Measurements from ENCODE around the gene KRT26.
"Not testable (repeated sequence)": the region's sequence is repeated elsewhere in the genome, so short reads cannot be mapped to it uniquely, and the experiment has no call there.

Gene KRT26

DNA sequence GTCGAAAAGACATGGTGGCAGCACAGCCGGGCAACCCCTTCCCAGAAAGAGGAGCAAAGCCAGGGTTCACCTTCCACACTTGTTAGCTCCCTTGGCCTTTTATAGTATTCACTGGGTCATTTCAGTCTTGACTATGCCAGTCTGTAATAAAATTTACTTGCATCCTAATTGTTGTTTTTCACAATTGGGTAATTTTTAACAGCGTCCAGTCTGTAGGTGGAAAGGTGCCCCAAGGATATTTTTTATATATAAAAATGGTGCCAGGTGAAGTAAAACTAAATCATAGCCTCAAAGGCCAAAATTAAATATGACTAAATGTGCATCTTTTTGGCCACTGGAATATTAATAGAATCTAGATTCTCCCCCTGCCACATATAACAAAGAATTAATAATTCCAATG, at the start of gene KRT26:
TSS of gene KRT26 (minus strand) at position 101 of the 400 bp plus-strand sequence. CDS start at position 13, 88 bp downstream.
- DNase-seq = no peak

DNA sequence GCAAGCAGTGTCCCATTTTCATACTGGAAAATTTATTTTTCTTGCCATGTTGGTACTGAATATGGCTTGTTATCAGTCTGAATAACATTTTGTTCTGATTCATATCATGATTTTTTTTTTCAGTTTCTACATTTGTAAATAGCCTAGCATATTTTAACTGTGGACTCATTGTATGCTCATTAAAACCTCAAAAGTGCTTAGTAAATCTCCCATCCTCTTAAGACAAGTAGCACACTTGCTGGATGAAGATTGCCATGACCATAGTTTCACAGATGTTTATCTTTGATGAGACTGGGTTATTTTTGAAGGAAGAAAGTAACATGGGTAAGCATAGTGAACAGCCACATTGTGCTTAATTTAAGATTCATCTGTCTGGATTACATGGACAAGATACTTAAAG, 49.5 kb upstream of the KRT26 start:
- no peak for DNase-seq

DNA sequence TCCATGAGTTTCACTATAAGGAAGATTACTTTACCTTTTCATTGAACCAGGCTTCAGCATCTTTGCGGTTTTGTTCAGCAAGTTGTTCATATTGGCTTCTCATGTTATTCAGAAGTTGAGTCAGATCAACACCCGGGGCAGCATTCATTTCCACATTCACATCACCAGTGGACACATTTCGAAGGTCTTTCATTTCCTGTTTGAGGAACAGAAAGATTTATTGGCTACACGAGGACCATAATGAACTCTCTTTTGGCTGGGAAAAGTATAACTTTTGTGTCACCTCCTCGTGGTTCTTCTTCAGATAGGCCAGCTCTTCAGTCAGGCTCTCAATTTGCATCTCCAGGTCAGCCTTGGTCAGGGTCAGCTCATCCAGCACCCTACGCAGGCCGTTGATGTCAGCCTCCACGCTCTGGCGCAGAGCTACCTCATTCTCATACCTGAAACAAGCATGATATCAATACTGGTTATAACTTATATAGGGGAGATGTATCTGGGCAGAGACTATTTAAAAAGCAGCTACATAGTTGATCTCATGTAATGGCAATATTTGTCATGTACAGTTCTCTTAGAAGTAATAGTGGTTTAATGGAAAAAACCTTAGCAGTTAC, 48.3 kb upstream of the KRT26 start:
- no peak for DNase-seq

GRCh38 chr17:40819528-40820125, 47.6 kb upstream of the KRT26 start:
- DNase-seq = no peak

GRCh38 chr17:40818733-40819527, 46.9 kb upstream of the KRT26 start:
- DNase-seq = peak; percentile 90 to 95 (median 94)

DNA sequence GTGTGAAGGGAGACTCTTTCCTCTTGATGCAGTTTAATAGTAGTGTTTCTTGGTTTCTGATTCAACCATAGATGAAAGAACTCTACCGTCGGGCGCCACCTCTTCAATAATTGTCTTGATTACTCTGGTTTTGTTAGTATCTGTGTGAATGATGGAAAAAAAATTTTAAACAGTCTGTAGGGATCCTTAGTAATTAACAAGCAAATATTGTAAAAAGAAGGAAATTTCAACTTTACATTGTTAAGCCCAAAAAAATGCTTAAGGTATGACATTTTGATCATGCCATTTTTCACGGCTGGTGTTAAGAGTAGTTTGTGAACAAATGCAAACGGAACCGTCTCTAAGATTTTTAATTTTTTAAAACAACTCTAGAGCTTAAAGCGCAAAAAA, 46.3 kb upstream of the KRT26 start:
- no peak for DNase-seq

DNA sequence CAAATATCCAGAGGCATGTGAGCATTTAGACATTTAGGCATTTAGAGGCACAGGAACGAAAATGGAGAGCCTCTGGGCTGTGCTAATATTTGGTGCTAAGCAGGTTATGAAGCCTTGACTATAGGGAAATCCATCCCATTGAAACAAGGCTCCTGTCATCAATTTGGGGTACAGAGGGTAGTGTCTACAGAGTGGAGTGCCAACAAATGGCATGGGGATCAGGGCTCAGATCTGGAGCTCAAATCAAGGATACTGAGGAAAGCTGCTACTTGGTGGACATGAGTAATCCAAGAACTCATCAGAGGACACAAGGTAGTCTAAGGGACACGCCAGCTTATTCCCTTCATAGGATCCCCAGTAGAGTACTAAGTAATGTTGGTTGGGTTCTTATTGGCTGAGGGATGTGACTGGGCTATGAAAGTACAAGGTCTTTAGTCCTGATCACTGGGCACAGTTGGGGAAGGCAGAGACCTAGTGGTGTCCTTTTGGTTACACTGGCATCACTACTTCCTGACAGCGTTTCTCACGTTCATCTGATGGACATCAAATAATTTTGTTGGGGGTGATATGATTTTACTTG, 45.2 kb upstream of the KRT26 start:
- DNase-seq = no peak

DNA sequence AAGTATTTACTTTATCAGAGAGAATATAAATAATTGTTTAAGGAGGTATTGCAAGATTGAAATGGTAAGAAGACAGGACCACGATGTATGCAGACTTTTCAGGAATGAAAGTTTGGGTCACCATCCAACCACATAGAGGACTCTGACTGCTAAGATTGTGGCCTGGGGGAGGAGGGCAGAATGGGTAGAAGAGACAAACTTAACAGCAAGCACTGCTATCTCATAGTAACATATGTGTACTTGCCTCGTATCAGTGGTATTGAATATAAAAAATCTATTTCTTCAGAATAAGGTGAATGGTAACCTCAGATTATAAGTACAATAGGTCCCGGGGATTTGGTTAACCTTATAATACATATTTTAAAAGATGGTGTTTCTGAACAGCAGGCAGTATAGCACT, 44.6 kb upstream of the KRT26 start:
- no peak for DNase-seq

DNA sequence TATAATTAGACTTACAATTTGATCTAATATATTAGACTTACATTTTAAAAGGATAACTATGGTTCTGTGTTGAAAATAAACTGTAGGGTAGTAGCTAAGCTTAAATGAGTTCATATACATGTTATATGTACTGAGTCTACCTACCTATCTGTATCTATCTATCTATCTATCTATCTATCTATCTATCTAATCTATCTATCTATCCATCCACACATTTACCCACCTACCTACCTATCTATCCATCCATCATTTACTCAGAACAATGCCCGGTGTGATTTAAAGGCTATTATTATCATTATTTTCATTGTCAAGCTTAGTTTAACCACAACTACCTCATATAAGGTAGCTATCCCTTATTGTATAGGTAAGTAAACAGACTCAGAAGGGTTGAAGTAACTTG, 43.4 kb upstream of the KRT26 start:
- DNase-seq = no peak

GRCh38 chr17:40814657-40815056, 42.7 kb upstream of the KRT26 start:
- DNase-seq = not testable (repeated sequence)

- no peak for DNase-seq
These were observed 41.8 kb upstream of the KRT26 start for GRCh38 chr17:40813804-40814203.

- no peak for DNase-seq
These were observed 40.6 kb upstream of the KRT26 start for GRCh38 chr17:40812639-40813038.

DNA sequence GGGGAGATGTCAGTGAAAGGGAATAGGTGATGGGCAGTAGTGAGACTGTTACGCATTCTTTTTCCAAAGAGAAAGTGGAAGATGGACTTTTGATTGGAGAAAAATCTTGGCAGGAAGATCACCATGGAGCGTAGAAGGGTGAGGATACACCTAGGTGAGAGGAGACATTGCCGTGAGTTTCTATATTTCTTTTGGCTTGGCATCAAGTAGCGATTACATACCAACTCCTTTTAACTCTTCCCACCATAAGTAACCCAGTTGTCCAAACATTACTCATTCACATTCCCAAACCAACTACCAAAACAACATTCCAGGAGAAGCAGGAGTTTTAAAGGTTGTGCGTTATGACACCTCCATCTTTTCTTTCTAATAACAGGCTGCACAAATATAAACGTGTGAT, 38.5 kb upstream of the KRT26 start:
- DNase-seq = no peak

DNA sequence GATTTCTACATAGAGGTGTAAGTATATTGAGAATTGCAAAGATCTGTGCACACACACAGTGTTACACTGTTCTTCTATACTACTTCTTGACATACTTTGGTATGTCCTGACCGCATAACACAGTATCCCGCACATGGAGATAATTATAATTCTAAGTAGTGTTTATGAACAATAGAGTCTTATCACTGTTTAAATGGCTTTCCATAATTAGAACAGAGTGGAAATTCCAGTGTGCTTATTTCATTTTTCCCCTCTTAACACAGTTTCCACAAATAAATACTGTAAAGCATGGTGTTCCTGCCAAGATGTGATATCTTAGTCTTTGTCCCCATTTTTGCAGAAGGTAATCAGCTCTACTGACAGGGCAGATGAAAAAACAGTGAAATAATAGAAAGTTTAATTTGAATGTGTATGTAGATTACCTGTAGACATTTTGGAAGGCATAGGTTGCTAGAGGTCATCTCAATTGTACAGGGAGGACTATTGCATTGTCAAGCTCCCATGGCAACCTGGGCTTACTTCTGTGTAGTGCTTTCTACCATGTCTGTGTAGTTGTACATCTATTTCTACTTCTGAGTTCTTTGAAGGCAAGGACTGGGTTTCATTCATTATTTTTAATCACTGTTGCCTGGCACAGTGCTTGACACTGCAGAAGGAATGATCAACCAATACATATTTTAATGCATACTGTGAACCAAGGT, 37.9 kb upstream of the KRT26 start:
- DNase-seq = no peak

DNA sequence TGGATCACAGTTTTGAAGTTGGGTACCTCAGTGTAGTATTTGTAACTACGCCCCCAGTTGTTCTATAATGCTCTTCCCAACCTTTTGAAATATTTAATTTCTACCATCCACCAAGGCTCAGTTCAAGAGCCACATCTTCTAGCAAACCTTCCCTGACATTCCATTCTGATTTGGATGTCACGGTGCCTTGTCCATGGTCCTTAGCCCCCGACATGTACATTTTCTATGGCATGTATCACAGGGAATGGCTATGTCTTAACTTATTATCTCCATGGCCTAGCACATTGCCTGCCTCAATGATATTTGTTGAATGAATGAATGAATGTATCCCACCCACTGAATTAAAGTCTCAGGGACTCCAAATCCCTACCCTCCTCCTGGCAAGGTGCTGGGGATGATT, 34.1 kb upstream of the KRT26 start:
- DNase-seq = no peak

DNA sequence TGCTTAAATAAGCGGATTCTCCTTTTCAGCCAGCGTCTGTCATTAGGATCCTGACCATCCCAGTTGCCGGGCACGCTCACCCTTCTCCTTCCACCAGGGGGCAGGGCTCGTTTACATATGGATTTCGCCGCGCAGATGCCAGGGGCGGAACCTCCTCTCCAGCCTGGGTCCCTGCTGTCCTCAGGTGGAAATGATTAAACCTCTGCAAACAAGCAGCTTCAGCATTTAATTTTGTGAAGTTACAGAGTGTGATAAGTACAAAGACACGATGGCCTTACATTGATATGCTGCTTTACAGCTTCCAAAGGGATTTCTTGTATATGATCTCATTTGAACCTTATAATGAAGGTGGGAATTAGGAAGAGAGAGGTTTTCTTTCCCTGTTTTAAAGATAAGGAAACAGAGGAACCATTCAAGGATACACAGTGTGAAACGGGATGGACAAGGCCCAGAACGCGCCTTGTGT, 31.6 kb upstream of the KRT26 start:
- peak; percentile 71 to 88 (median 85) for DNase-seq

- no peak for DNase-seq
These were observed 29.2 kb upstream of the KRT26 start for GRCh38 chr17:40801157-40801556.

DNA sequence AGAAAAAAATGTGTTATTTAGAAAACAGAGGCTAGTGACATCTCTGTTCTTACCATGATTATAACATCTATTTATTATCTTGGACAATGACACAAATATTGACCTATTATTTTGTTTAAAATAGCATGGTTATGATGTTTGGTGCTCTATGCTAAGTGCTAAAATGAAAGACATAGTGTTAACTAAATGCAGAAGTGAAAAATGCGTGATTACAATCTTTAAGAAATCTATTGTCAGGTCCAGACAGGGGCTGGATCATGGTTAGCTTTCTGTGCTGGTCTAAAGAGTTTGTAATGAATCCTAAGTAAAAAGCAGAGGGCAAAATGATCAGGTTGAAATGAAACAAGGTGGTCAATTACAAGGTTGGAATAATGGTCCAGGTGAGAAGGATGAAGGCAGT, 28.4 kb upstream of the KRT26 start:
- DNase-seq = no peak

DNA sequence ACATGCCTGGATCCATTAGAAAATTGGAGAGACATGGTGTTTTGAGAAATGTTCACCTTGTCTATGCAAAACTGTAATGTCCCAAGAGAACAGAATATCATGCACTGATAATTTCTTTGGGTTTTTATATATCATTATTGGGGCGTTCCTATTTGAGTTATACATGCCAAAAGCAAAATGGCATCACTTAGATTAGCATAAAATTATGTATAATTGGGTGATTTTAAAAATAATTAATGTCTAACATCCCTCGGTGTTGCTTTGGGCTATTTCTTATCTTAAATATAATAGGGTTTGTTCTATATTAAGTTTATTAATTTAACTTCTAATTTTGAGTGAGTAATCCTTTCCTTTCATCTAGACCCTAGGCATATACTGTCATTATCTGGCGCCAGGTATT, 27.9 kb upstream of the KRT26 start, which contains the start of gene KRT28:
TSS of gene KRT28 (minus strand) at position 101 of the 400 bp plus-strand sequence. CDS start at position 35, 66 bp downstream.
- no peak for DNase-seq

DNA sequence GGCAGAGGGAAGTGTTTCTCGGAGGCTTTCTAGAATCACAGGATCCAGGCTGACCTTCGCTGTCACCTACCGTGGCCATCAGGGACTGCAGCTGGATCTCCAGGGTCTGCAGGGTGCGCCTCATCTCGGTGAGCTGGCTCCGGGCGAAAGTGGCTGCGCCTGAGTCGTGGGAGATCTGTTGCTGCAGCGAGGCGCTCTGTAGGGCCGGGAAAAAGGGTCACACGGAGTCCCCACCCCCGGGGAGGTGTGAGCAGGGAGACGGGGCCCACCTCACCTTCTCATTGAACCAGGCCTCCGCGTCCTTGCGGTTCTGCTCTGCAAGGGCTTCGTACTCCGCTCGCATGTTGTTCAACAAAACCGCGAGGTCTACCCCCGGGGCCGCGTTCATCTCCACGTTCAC, 24.8 kb upstream of the KRT26 start:
- no peak for DNase-seq

DNA sequence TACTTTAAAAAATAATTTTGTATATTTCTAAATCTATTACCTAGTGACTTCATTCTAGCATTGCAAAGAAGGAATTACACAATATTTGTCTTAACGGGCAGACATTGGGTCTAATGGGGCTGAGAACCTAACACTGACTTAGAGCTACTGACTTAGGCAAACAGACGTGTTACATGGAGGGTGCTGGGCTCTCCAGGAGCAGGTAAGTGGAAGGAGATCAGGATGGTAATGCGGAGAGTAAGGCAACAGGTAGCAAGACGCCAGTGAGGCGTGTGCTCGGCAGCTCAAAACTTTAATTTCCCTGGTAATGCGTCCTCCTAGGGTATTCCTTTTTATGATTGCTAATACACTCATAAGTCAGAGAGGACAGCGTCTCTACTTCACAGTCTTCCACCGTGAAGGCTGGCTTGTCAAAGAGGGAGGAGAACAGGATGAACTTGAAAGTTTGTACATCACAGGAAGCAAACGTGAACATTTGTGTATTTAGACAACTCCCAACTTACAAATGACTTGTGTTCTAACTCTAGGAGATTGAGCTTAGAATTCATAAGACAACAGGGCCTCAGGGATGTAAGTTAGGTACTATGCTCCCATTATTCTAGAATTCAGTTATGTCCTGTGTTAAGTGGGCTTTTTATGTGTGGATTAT, 23.1 kb upstream of the KRT26 start:
- DNase-seq = no peak

DNA sequence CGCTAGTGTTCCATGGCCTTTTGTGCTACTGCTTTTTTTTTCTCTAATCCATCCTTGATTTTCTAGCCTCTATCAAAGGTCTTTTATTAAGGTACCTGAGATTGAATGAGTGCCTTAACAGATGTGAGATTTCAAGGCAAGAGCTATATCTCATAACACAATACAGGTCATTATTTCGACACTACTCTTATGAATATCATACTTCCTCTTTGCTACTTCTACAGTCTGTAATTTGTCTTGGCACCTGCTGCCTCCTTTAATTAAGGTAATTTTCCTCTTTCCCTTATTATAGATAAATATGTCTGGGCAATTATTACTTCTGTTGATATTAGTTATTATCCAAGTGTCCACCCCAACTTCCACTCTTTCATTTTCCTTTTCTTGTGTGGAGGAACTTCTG, 22.5 kb upstream of the KRT26 start:
- peak in 1 of 3 donors; percentile 6 for DNase-seq
